ENCODE measurements around the gene ZNF407.

- TF ChIP-seq CTCF (IDR thresholded peaks at IDR 0.05) (no peak), POLR2A (IDR thresholded peaks at IDR 0.05) (no peak)
Measured at GRCh38 chr18:74803117-74803516, 205.4 kb downstream of the ZNF407 start.

All from heart left ventricle (tissue), 13 donors.